HepG2 (cell line): ENCODE data around the gene DDIAS. TPM values are rescaled to one million over a fixed set of nuclear protein-coding genes. Genes with fewer than 3 reads are reported as not detected.

Experiments
- CHD4 ChIP-seq: fragments of 200-600 bp; sonication (generic); IDR thresholded peaks from 2 replicates; pipeline ENCODE4 v1.7.0; 2017; ENCODE audit warnings: mild to moderate bottlenecking, low read length, borderline replicate concordance
- EEA1 ChIP-seq: sonication (generic); formaldehyde crosslinking; IDR thresholded peaks from 2 replicates; pipeline ENCODE4 v1.5.1; 2020; ENCODE audit warnings: mild to moderate bottlenecking, missing genetic modification reagents, borderline replicate concordance
- GFI1 ChIP-seq: sonication (generic); formaldehyde crosslinking; IDR thresholded peaks from 2 replicates; pipeline ENCODE4 v1.5.0; 2020; ENCODE audit warnings: missing genetic modification reagents, mild to moderate bottlenecking, borderline replicate concordance
- HNF4A ChIP-seq: sonication (generic); formaldehyde crosslinking; IDR thresholded peaks from 2 replicates; pipeline ENCODE4 v1.4.0; 2020; ENCODE audit warnings: missing genetic modification reagents
- HNRNPL ChIP-seq: fragments of 200-400 bp; formaldehyde crosslinking; IDR thresholded peaks from 2 replicates; pipeline ENCODE4 v1.6.1; 2017; ENCODE audit warnings: mild to moderate bottlenecking, low read depth, low read length
- TRIM24 ChIP-seq: sonication (generic); formaldehyde crosslinking; IDR thresholded peaks from 2 replicates; pipeline ENCODE4 v1.8.0; 2022; ENCODE audit warnings: mild to moderate bottlenecking, missing genetic modification reagents
- U2AF1 ChIP-seq: fragments of 200-400 bp; formaldehyde crosslinking; optimal IDR thresholded peaks from 2 replicates; pipeline ENCODE3; 2017; ENCODE audit warnings: mild to moderate bottlenecking, low read depth, low read length
- ZFP82 ChIP-seq: sonication (generic); formaldehyde crosslinking; IDR thresholded peaks from 2 replicates; pipeline ENCODE4 v1.5.1; 2020; ENCODE audit warnings: mild to moderate bottlenecking, missing genetic modification reagents, borderline replicate concordance
- ZMYM4 ChIP-seq: sonication (generic); formaldehyde crosslinking; IDR thresholded peaks from 2 replicates; pipeline ENCODE4 v1.8.1; 2023; ENCODE audit warnings: mild to moderate bottlenecking, missing genetic modification reagents
- ZNF225 ChIP-seq: sonication (generic); formaldehyde crosslinking; IDR thresholded peaks from 2 replicates; pipeline ENCODE4 v1.4.0; 2020; ENCODE audit warnings: mild to moderate bottlenecking, missing genetic modification reagents
- polyA plus RNA-seq, 8 experiments: library from polyadenylated mRNA; depleted of rRNA in 3 of 8; stranded (reverse) in 7 of 8; unstranded in 1 of 8; fragments of >200 nt; fragmentation: Illumina TruSeq in 4 of 8; extraction: Trizol in 4 of 8; gene quantifications; 2 replicates each; pipeline versions ENCODE4 v1.2.1 to v1.2.3, GENCODE V29; 2011 to 2016; ENCODE audit warnings: low read depth in 4 of 8, missing spikeins in 1 of 8, mixed read lengths in 1 of 8; ENCODE audit not compliant: insufficient read depth in 1 of 8
- total RNA-seq, 5 experiments: library from RNA; depleted of rRNA; stranded (reverse); fragments of >200 nt; fragmentation: Illumina TruSeq; extraction: Trizol; gene quantifications; 2 replicates each; pipeline ENCODE4 v1.2.3, GENCODE V29; 2016; ENCODE audit warnings: low read depth in 1 of 5
- TF ChIP-seq, protein P1 (sequence below): sonication (generic); formaldehyde crosslinking; IDR thresholded peaks from 2 replicates; pipeline ENCODE4 v1.9.0; 2021; ENCODE audit warnings: mild to moderate bottlenecking, missing genetic modification reagents
- TF ChIP-seq, protein P2 (sequence below): IDR thresholded peaks from 2 replicates; pipeline ENCODE4 v1.6.1; 2016; ENCODE audit warnings: mild to moderate bottlenecking, missing biosample characterization, missing genetic modification reagents
- TF ChIP-seq, protein P3 (sequence below): sonication (generic); formaldehyde crosslinking; IDR thresholded peaks from 2 replicates; pipeline ENCODE4 v1.5.0; 2020; ENCODE audit warnings: mild to moderate bottlenecking, missing genetic modification reagents
- TF ChIP-seq, protein P4 (sequence below): sonication (generic); formaldehyde crosslinking; IDR thresholded peaks from 2 replicates; pipeline ENCODE4 v1.4.0; 2020; ENCODE audit warnings: mild to moderate bottlenecking, missing genetic modification reagents
- TF ChIP-seq, protein P5 (sequence below): sonication (generic); formaldehyde crosslinking; IDR thresholded peaks from 2 replicates; pipeline ENCODE4 v1.4.0; 2020; ENCODE audit warnings: low read depth, mild to moderate bottlenecking, missing genetic modification reagents
- TF ChIP-seq, protein P6 (sequence below): sonication (generic); formaldehyde crosslinking; IDR thresholded peaks from 2 replicates; pipeline ENCODE4 v1.5.0; 2020; ENCODE audit warnings: missing genetic modification reagents, mild to moderate bottlenecking, borderline replicate concordance

The DDIAS gene
- total and polyA plus RNA-seq, 2 of the 13 experiments (the other 11 are each of a cell fraction or from before 2014, with no cell fraction given), result 3.5 to 13.0 TPM

DNA sequence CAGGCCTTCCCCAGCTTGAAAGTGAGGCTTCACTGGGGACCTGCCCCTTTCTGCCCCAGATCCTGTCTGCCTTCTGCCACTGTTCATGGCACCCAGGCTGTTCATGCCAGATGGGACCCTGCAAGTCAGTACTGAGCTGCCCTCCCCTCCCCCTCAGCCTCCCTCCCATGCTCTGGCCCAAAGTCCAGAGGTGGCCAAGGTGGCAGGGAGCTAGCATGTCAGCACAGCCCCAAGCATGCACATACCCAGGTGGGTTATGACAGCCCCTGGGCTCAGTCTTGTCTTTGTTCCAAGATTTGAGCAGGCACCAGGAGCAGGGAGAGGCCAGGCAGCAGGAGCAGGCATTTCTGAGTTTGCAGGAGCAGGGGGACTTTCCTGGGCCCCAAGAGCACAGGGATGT lies 44.1 kb downstream of the DDIAS start (continued):
- peak; percentile 84 for TF ChIP-seq ZMYM4
- no peak for TF ChIP-seq EEA1
- TF ChIP-seq, protein P1, sequence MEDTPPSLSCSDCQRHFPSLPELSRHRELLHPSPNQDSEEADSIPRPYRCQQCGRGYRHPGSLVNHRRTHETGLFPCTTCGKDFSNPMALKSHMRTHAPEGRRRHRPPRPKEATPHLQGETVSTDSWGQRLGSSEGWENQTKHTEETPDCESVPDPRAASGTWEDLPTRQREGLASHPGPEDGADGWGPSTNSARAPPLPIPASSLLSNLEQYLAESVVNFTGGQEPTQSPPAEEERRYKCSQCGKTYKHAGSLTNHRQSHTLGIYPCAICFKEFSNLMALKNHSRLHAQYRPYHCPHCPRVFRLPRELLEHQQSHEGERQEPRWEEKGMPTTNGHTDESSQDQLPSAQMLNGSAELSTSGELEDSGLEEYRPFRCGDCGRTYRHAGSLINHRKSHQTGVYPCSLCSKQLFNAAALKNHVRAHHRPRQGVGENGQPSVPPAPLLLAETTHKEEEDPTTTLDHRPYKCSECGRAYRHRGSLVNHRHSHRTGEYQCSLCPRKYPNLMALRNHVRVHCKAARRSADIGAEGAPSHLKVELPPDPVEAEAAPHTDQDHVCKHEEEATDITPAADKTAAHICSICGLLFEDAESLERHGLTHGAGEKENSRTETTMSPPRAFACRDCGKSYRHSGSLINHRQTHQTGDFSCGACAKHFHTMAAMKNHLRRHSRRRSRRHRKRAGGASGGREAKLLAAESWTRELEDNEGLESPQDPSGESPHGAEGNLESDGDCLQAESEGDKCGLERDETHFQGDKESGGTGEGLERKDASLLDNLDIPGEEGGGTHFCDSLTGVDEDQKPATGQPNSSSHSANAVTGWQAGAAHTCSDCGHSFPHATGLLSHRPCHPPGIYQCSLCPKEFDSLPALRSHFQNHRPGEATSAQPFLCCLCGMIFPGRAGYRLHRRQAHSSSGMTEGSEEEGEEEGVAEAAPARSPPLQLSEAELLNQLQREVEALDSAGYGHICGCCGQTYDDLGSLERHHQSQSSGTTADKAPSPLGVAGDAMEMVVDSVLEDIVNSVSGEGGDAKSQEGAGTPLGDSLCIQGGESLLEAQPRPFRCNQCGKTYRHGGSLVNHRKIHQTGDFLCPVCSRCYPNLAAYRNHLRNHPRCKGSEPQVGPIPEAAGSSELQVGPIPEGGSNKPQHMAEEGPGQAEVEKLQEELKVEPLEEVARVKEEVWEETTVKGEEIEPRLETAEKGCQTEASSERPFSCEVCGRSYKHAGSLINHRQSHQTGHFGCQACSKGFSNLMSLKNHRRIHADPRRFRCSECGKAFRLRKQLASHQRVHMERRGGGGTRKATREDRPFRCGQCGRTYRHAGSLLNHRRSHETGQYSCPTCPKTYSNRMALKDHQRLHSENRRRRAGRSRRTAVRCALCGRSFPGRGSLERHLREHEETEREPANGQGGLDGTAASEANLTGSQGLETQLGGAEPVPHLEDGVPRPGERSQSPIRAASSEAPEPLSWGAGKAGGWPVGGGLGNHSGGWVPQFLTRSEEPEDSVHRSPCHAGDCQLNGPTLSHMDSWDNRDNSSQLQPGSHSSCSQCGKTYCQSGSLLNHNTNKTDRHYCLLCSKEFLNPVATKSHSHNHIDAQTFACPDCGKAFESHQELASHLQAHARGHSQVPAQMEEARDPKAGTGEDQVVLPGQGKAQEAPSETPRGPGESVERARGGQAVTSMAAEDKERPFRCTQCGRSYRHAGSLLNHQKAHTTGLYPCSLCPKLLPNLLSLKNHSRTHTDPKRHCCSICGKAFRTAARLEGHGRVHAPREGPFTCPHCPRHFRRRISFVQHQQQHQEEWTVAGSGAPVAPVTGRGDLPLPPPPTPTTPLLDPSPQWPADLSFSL, result no peak
- TF ChIP-seq GFI1 (CRISPR knock-in tag), result no peak
- TF ChIP-seq, protein P2, sequence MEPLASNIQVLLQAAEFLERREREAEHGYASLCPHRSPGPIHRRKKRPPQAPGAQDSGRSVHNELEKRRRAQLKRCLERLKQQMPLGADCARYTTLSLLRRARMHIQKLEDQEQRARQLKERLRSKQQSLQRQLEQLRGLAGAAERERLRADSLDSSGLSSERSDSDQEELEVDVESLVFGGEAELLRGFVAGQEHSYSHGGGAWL, result no peak
- TF ChIP-seq, protein P3, sequence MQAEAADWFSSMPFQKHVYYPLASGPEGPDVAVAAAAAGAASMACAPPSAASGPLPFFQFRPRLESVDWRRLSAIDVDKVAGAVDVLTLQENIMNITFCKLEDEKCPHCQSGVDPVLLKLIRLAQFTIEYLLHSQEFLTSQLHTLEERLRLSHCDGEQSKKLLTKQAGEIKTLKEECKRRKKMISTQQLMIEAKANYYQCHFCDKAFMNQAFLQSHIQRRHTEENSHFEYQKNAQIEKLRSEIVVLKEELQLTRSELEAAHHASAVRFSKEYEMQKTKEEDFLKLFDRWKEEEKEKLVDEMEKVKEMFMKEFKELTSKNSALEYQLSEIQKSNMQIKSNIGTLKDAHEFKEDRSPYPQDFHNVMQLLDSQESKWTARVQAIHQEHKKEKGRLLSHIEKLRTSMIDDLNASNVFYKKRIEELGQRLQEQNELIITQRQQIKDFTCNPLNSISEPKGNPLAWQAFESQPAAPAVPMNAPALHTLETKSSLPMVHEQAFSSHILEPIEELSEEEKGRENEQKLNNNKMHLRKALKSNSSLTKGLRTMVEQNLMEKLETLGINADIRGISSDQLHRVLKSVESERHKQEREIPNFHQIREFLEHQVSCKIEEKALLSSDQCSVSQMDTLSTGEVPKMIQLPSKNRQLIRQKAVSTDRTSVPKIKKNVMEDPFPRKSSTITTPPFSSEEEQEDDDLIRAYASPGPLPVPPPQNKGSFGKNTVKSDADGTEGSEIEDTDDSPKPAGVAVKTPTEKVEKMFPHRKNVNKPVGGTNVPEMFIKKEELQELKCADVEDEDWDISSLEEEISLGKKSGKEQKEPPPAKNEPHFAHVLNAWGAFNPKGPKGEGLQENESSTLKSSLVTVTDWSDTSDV, result 0 out of 2 replicates have a peak, but pooled peaks have one; percentile 39
- TF ChIP-seq HNRNPL, result peak; percentile 62; the same call in 1 of the 2 replicates
- peak; percentile 71; the same call in 1 of the 2 replicates for TF ChIP-seq TRIM24
- TF ChIP-seq U2AF1, result no peak
- TF ChIP-seq, protein P4, sequence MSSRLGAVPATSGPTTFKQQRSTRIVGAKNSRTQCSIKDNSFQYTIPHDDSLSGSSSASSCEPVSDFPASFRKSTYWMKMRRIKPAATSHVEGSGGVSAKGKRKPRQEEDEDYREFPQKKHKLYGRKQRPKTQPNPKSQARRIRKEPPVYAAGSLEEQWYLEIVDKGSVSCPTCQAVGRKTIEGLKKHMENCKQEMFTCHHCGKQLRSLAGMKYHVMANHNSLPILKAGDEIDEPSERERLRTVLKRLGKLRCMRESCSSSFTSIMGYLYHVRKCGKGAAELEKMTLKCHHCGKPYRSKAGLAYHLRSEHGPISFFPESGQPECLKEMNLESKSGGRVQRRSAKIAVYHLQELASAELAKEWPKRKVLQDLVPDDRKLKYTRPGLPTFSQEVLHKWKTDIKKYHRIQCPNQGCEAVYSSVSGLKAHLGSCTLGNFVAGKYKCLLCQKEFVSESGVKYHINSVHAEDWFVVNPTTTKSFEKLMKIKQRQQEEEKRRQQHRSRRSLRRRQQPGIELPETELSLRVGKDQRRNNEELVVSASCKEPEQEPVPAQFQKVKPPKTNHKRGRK (CRISPR knock-in tag), result no peak
- no peak for TF ChIP-seq ZNF225 (CRISPR knock-in tag)
- TF ChIP-seq, protein P5, sequence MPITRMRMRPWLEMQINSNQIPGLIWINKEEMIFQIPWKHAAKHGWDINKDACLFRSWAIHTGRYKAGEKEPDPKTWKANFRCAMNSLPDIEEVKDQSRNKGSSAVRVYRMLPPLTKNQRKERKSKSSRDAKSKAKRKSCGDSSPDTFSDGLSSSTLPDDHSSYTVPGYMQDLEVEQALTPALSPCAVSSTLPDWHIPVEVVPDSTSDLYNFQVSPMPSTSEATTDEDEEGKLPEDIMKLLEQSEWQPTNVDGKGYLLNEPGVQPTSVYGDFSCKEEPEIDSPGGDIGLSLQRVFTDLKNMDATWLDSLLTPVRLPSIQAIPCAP (CRISPR knock-in tag), result no peak
- TF ChIP-seq HNF4A (CRISPR knock-in tag), result peak; percentile 94
- TF ChIP-seq, protein P6, sequence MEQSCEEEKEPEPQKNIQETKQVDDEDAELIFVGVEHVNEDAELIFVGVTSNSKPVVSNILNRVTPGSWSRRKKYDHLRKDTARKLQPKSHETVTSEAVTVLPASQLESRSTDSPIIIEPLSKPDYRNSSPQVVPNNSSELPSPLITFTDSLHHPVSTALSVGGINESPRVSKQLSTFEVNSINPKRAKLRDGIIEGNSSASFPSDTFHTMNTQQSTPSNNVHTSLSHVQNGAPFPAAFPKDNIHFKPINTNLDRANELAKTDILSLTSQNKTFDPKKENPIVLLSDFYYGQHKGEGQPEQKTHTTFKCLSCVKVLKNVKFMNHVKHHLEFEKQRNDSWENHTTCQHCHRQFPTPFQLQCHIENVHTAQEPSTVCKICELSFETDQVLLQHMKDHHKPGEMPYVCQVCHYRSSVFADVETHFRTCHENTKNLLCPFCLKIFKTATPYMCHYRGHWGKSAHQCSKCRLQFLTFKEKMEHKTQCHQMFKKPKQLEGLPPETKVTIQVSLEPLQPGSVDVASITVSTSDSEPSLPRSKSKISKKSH (CRISPR knock-in tag), result peak; percentile 73
- TF ChIP-seq CHD4, result no peak
- no peak for TF ChIP-seq ZFP82 (CRISPR knock-in tag)
